T-helper 17 cell (primary cell): Measurements from ENCODE around the gene FOXP4. TPM values are rescaled to one million over a fixed set of nuclear protein-coding genes. Genes with fewer than 3 reads are reported as not detected.

Experiments
- ATAC-seq: fragments of 150-1000 bp; cut with Tn5 transposase; 2 replicates; pipeline ENCODE4 v1.10.0; 2021; ENCODE audit warnings: mild to moderate bottlenecking, moderate library complexity
- DNase-seq, 3 donors: peaks; one replicate each; pipeline versions ENCODE4 v3.0.0 to v3.0.0-alpha.2; 2020 to 2021
- H3K9me3 ChIP-seq: one replicate; pipeline ENCODE4 v1.7.0; 2013; ENCODE audit warnings: low read length, mild to moderate bottlenecking; ENCODE audit not compliant: control insufficient read depth, poor library complexity, severe bottlenecking
- H3K27ac Mint-ChIP-seq: one replicate; pipeline ENCODE4 v1.8.0; 2022; ENCODE audit warnings: mild to moderate bottlenecking, moderate library complexity, mixed read lengths
- H3K27me3 Mint-ChIP-seq: one replicate; pipeline ENCODE4 v1.8.0; 2022; ENCODE audit warnings: mixed read lengths
- H3K36me3 Mint-ChIP-seq: one replicate; pipeline ENCODE4 v1.8.0; 2022; ENCODE audit warnings: low read depth, mixed read lengths
- H3K4me1 Mint-ChIP-seq: one replicate; pipeline ENCODE4 v1.8.0; 2022; ENCODE audit warnings: mild to moderate bottlenecking, mixed read lengths
- H3K4me3 Mint-ChIP-seq: one replicate; pipeline ENCODE4 v1.8.0; 2022; ENCODE audit warnings: mild to moderate bottlenecking, moderate library complexity, mixed read lengths
- total RNA-seq, 4 donors: library from RNA in 2 of 4; stranded (reverse) in 2 of 4; gene quantifications; one replicate each; pipeline ENCODE4 v1.2.3 and lab custom pipeline; 2022 to 2026

FOXP4 gene
- total RNA-seq, 2 donors from 2014 or later = 7.5 to 10.6 TPM

DNA sequence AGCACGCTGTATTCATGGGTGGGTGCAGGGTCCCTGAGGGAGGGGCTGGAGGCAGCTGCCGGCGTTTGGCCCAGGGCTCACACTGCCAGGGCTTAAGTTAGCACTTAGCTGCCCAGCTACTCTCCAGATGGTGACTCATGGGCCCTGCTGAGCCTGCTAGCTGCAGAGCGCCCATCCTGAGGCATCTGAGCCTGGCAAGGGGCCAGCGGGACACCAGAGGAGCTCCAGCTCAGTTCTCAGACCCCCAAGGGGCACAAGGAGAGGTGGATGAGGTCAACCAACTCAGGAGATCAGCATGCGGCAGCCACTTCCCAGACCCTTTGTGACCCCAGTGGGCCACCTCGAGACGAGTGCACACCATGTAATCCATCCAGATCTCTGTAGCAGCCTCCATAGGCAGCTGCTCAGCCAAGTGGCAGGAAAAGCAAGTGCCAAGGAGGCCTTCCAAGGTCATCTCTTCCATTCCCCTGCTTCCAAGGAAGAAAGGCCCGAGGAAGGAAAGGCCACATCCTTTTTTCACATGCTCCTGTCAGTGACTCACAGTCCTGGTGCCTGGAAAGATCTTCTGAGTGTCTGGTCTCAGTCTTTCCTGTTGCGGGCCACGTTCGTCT lies 35.3 kb downstream of the FOXP4 start:
- no peaks in the 10 kb centered on the region for H3K9me3 ChIP-seq
- ATAC-seq (no peak), DNase-seq (no peak)
- H3K36me3 Mint-ChIP-seq = peaks cover 4% of the 10 kb centered on the region
- H3K4me3 Mint-ChIP-seq = no peak overlapping the region
- peaks cover 22% of the 10 kb centered on the region for H3K4me1 Mint-ChIP-seq
- H3K27me3 Mint-ChIP-seq = no peaks in the 10 kb centered on the region
- H3K27ac Mint-ChIP-seq = no peak overlapping the region

DNA sequence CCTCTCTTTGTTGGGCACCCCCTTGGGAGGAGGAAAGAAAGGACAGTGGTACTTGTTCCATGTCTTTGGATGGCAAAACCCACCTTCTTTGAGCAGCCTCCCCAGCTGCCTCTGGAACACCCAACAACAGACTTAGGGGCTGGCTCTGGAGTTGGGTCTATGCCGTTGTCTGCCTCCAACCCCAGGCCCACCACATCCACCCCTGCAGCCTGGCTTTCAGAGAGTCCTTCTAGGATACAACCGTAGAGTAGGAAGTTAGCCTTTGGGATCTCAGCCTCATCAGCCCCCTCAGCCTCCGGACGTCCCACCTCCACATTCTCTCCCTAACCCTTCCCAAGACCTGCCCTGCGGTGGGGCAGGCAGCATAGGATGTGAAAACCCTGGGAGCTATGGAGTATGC lies 36.4 kb downstream of the FOXP4 start:
- Mint-ChIP-seq H3K4me3 (no peak overlapping the region), H3K36me3 (peaks cover 4% of the 10 kb centered on the region), H3K4me1 (peaks cover 20% of the 10 kb centered on the region), H3K27me3 (no peaks in the 10 kb centered on the region), H3K27ac (no peak overlapping the region)
- H3K9me3 ChIP-seq = no peaks in the 10 kb centered on the region
- ATAC-seq (no peak), DNase-seq (no peak)

DNA sequence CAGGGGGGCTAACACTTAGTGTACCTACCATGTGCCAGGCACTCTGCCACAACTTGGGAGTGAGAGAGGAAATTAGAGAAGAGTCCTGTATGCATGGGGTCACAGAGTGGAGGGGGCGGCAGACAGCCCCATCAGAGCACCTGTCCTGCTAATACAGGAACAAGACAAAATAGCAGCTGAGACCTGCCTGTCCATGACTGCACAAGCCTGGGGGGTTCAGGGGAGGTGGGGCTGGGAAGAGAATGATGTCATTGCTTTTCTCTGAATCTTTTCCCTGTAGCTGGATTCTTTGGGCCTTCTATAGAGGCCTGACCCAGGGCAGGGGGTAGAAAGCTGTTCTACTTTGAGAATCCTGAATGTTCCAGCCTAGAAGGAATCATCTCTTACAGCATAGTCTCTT lies 37.4 kb downstream of the FOXP4 start:
- Mint-ChIP-seq H3K27ac (no peak overlapping the region), H3K4me3 (no peak overlapping the region), H3K36me3 (peaks cover 2% of the 10 kb centered on the region), H3K27me3 (no peaks in the 10 kb centered on the region), H3K4me1 (peaks cover 12% of the 10 kb centered on the region)
- DNase-seq (no peak), ATAC-seq (no peak)
- H3K9me3 ChIP-seq = no peaks in the 10 kb centered on the region

DNA sequence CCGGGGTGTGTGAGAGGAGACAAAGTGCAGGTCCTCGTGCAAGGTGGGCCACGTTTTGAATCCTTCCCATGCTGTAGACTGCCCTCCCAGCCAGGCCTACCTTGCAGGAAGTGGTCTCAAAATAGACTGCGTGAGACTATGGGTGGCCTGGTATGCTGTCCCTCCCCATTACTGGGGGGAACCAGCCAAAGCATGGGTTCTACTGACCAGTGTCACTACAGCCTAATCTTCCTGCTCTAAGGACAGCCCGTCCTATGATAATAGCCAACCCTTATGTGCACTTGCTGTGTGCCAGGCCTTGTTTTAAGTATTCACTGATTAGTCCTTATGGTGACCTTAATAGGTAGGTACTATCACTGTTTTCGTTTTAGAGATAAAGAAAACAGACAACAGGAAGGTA lies 38.0 kb downstream of the FOXP4 start:
- ATAC-seq = no peak
- Mint-ChIP-seq H3K36me3 (peaks cover 2% of the 10 kb centered on the region), H3K4me1 (peaks cover 12% of the 10 kb centered on the region), H3K27ac (no peak overlapping the region), H3K4me3 (no peak overlapping the region), H3K27me3 (no peaks in the 10 kb centered on the region)
- DNase-seq = no peak
- no peaks in the 10 kb centered on the region for H3K9me3 ChIP-seq

DNA sequence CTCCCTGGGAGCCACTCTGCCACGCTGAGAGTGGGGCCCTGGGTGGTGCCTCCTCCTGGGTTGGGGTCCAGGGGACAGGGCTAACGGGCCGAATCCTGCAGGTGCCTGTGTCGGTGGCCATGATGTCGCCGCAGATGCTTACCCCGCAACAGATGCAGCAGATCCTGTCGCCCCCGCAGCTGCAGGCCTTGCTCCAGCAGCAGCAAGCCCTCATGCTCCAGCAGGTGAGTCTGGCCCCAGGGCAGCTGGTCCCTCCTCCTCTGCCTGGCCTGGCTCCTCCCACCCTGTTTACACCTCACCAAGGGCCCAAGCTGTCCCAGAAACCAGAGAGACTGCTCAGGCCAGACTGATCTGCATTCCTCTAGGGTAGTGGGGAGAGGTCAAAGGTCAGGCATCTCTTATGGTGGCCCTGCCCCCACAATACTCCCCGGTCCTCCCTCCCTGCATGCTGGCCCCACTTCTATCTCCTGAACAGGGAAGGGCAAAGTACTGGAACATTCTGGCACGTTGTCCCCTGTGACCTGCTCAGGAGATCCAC lies 38.6 kb downstream of the FOXP4 start:
- H3K4me3 Mint-ChIP-seq = no peak overlapping the region
- no peak overlapping the region for H3K27ac Mint-ChIP-seq
- peaks cover 2% of the 10 kb centered on the region for H3K36me3 Mint-ChIP-seq
- H3K9me3 ChIP-seq = no peaks in the 10 kb centered on the region
- H3K27me3 Mint-ChIP-seq = no peaks in the 10 kb centered on the region
- ATAC-seq = no peak
- H3K4me1 Mint-ChIP-seq = peaks cover 12% of the 10 kb centered on the region
- no peak for DNase-seq

DNA sequence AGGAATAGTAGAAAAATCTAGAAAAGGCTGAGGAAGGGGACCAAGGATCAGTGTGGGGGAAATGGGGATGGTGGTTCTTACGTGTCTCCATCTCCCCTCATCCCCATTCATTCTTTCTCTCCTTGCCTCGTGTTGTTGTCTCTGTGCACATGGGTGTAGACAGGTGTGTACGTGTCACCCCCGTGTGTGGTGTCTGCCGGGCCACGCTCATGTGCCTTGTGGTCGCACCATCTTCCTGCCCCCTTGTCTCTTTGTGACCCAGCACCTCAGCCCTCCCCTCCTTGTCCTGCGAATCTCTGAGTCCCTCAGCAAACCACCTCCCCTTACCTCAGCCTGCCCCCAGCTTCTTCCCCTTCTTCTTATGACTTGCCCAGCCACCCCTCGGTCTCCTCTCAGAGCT lies 39.4 kb downstream of the FOXP4 start:
- no peak for DNase-seq
- Mint-ChIP-seq H3K4me1 (peaks cover 18% of the 10 kb centered on the region), H3K27ac (no peak overlapping the region), H3K36me3 (peaks cover 4% of the 10 kb centered on the region), H3K27me3 (no peaks in the 10 kb centered on the region), H3K4me3 (no peak overlapping the region)
- no peaks in the 10 kb centered on the region for H3K9me3 ChIP-seq
- ATAC-seq = no peak

DNA sequence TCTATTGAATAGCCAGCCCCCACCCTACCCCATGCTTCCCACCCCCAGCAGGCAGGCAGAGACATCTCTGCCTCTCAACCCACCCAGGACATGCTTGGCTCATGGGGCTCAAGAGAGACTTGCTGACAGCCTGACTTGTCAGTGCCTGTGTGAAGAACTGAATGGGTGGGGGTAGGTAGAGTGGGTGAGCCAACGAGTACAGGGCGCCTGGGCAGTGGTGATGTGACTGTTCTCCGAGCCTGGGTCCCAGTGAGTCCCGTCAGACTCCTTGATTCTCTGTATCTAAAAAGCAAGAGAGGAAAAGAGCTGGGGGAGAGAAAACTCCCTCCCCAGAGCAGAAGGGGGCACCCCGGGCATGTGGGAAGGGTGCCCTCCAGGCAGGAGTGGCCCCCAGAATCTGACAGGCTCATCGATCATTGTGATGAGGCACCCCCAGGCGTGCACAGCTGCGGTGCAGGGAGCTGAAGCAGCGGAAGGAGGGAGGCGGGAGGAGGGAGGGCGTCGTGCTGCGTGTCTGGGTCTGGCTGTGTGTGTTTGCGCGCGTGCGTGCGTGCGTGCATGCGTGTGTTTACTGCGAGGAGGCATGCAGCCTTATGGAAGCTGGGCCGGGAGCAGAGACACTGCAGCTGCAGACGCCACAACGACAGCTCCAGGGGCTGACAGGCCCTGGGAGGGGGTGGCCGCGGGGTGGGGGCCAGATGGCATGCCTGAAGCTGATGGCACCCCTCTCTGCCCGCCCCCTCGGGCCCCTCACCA lies 40.2 kb downstream of the FOXP4 start:
- Mint-ChIP-seq H3K27ac (no peak overlapping the region), H3K4me1 (peaks cover 20% of the 10 kb centered on the region), H3K4me3 (no peak overlapping the region), H3K27me3 (no peaks in the 10 kb centered on the region), H3K36me3 (peaks cover 6% of the 10 kb centered on the region)
- DNase-seq (no peak), ATAC-seq (no peak)
- no peaks in the 10 kb centered on the region for H3K9me3 ChIP-seq

DNA sequence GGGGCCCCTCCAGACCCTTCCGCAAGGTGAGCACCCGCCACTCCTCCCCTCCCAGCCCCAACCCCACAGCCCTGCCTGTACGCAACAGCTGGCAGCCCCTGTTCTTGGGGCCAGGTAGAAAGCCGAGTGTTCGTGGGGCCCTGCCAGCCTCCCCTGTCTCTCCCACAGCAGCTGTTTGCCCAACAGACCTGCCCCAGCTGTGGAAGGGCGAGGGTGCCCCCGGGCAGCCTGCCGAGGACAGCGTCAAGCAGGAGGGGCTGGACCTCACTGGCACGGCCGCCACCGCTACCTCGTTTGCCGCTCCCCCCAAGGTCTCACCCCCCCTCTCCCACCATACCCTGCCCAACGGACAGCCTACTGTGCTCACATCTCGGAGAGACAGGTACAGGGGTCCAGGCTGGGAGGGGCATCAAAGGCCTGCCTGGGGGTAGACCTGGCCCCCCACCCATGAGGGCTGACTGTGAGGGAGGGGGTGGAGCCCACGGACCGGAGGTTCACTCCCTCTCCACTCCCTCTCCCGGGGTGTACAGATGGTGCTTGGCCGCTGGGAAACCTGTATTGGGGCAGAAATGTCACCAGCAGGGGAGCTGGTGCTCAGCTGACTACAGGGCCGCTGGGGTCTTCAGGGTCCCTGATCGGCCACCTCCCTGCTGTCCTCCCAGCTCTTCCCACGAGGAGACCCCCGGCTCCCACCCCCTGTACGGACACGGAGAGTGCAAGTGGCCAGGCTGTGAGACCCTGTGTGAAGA lies 41.1 kb downstream of the FOXP4 start:
- no peak for DNase-seq
- no peaks in the 10 kb centered on the region for H3K9me3 ChIP-seq
- ATAC-seq = no peak
- no peaks in the 10 kb centered on the region for H3K27me3 Mint-ChIP-seq
- H3K27ac Mint-ChIP-seq = no peak overlapping the region
- H3K36me3 Mint-ChIP-seq = peaks cover 6% of the 10 kb centered on the region
- peaks cover 25% of the 10 kb centered on the region for H3K4me1 Mint-ChIP-seq
- H3K4me3 Mint-ChIP-seq = no peak overlapping the region

DNA sequence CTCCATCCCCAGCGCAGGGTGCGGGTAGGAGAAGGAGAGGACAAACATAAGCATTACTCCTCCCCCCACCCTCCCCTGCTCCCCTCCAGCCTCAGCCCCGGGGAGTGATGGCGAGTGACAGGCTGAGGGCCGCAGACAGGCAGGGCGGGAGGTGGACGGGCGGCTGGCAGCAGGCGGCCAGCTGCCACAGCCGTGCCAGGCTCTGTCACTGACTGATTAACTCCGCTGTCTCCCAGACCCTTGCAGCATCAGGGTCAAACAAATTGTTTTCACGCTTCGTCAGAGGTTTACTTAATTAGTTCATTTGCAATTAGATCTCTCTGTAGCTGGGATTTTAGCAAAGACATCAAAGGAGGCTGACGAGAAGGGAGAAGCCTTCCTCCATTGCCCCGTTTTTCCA lies 41.9 kb downstream of the FOXP4 start:
- DNase-seq = no peak
- no peaks in the 10 kb centered on the region for H3K27me3 Mint-ChIP-seq
- peaks cover 6% of the 10 kb centered on the region for H3K36me3 Mint-ChIP-seq

DNA sequence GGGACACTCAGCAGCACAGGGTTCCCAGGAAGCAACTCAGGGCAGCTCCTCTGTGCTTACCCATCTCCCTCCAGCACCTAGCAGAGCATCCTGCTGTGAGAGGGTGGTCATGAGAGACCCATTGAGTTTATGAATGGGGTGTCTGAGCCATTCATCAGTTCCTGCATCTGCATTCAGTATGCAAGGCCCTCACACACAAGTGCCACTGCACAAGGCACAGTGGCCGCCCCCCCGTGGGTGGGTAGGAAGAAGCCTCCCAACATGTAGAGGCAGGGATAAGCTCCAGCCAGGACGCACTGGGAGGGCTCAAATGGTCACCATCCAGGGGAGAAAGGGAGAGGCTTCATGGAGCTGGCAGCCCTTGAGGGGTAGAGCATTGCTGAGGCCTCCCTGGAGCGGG lies 43.0 kb downstream of the FOXP4 start:
- no peaks in the 10 kb centered on the region for H3K9me3 ChIP-seq
- H3K4me3 Mint-ChIP-seq = no peak overlapping the region
- ATAC-seq = no peak
- no peak for DNase-seq
- no peaks in the 10 kb centered on the region for H3K27me3 Mint-ChIP-seq
- H3K27ac Mint-ChIP-seq = no peak overlapping the region
- H3K4me1 Mint-ChIP-seq = peaks cover 21% of the 10 kb centered on the region
- peaks cover 6% of the 10 kb centered on the region for H3K36me3 Mint-ChIP-seq

More for the DNA sequence above, 41.9 kb downstream of the FOXP4 start:
- no peak overlapping the region for H3K4me3 Mint-ChIP-seq
- no peaks in the 10 kb centered on the region for H3K9me3 ChIP-seq
- H3K4me1 Mint-ChIP-seq = peaks cover 25% of the 10 kb centered on the region
- no peak overlapping the region for H3K27ac Mint-ChIP-seq
- ATAC-seq = no peak

DNA sequence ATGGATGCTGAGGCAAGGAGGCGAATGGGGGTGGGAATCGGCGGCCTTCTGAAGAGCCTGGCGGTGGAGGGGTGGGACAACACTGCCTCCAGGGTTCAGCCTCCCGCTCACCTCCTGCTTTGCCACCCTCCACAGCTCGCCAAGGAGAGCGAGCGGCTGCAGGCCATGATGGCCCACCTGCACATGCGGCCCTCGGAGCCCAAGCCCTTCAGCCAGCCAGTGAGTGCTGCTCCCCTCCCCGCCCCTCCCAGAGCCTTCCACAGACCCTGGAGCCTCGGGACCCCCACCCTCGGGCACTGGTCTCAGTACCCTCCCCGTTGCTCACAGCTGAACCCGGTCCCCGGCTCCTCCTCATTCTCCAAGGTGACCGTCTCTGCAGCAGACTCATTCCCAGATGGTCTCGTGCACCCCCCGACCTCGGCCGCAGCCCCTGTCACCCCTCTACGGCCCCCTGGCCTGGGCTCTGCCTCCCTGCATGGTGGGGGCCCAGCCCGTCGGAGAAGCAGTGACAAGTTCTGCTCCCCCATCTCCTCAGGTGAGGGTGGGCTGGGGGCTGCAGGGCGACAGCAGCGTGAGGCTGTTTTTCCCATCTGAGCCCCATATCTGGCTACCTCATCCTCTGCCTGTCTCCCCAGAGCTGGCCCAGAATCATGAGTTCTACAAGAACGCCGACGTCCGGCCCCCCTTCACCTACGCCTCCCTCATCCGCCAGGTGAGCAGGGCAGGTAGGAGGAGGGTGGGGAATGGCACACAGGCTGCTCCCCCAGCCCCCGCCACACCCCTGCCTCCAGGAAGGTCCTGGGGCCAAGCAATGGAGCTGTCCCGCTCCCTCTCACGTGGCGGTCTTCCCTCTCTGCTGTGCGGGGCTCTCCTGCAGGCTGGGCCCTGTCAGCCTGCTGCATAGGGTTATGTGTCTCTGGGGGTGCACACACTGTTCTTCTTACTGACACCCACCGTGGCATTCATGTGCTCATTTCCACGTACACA lies 43.7 kb downstream of the FOXP4 start:
- Mint-ChIP-seq H3K27ac (peak overlapping the region; percentile 62), H3K36me3 (peaks cover 6% of the 10 kb centered on the region), H3K27me3 (no peaks in the 10 kb centered on the region), H3K4me1 (peaks cover 17% of the 10 kb centered on the region), H3K4me3 (peak overlapping the region; percentile 69)
- DNase-seq (no peak), ATAC-seq (no peak)
- no peaks in the 10 kb centered on the region for H3K9me3 ChIP-seq

DNA sequence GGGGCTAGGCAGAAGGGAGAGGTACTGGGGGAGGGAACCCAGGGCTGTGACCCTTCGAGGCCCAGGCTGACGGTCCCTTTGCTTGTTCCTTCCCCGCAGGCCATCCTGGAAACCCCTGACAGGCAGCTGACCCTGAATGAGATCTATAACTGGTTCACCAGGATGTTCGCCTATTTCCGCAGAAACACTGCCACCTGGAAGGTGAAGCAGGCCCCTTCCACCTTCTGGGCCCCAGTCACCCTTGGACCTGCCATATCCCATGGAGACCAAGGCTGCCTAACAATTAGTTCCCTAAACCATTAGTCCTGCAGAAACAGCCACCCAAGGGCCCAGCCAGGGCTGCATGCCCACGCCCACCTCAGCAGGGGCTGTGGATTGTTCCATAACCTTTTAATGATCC lies 44.9 kb downstream of the FOXP4 start:
- no peak for DNase-seq
- Mint-ChIP-seq H3K36me3 (peaks cover 4% of the 10 kb centered on the region), H3K4me1 (peaks cover 13% of the 10 kb centered on the region), H3K27ac (peak overlapping the region; percentile 62), H3K27me3 (no peaks in the 10 kb centered on the region), H3K4me3 (no peak overlapping the region)
- no peaks in the 10 kb centered on the region for H3K9me3 ChIP-seq
- ATAC-seq = no peak
